Measurements from ENCODE around the gene RAI1.

RAI1 gene

GRCh38 chr17:17752821-17753321 is 71.6 kb downstream of the RAI1 start:
- no peak for TF ChIP-seq CTCF (IDR thresholded peaks at IDR 0.05; ENCODE audit: insufficient read depth, low read length, poor library complexity, severe bottlenecking)
- DNase-seq (ENCODE audit: extremely low read depth, insufficient read length) = no peak
- H3K4me3 ChIP-seq (replicated peaks; ENCODE audit: low read depth, low read length) = peak overlapping the region; percentile 70

GRCh38 chr17:17754719-17755686 is 73.7 kb downstream of the RAI1 start:
- H3K36me3 ChIP-seq (ENCODE audit: control insufficient read depth, insufficient read depth, low read length) = no peaks in the 10 kb centered on the region; the same call in 1 of the 2 replicates
- TF ChIP-seq CTCF (IDR thresholded peaks at IDR 0.05; ENCODE audit: insufficient read depth, low read length, poor library complexity, severe bottlenecking) = no peak
- DNase-seq (ENCODE audit: extremely low read depth, insufficient read length) = no peak

More at GRCh38 chr17:17752821-17753321, 71.6 kb downstream of the RAI1 start:
- Histone ChIP-seq H3K36me3 (ENCODE audit: control insufficient read depth, insufficient read depth, low read length) (no peaks in the 10 kb centered on the region), H3K27me3 (replicated peaks; ENCODE audit: control insufficient read depth, insufficient read depth, low read length) (no peaks in the 10 kb centered on the region)

GRCh38 chr17:17755715-17756114 is 74.5 kb downstream of the RAI1 start:
- Histone ChIP-seq H3K27me3 (replicated peaks; ENCODE audit: control insufficient read depth, insufficient read depth, low read length) (no peaks in the 10 kb centered on the region), H3K4me3 (replicated peaks; ENCODE audit: low read depth, low read length) (no peak overlapping the region), H3K36me3 (ENCODE audit: control insufficient read depth, insufficient read depth, low read length) (no peaks in the 10 kb centered on the region; the same call in 1 of the 2 replicates)
- TF ChIP-seq CTCF (IDR thresholded peaks at IDR 0.05; ENCODE audit: insufficient read depth, low read length, poor library complexity, severe bottlenecking) = no peak
- no peak for DNase-seq (ENCODE audit: extremely low read depth, insufficient read length)

More at GRCh38 chr17:17754719-17755686, 73.7 kb downstream of the RAI1 start:
- H3K27me3 ChIP-seq (replicated peaks; ENCODE audit: control insufficient read depth, insufficient read depth, low read length) = no peaks in the 10 kb centered on the region
- no peak overlapping the region for H3K4me3 ChIP-seq (replicated peaks; ENCODE audit: low read depth, low read length)

GRCh38 chr17:17757391-17757791 is 76.1 kb downstream of the RAI1 start:
- TF ChIP-seq CTCF (IDR thresholded peaks at IDR 0.05; ENCODE audit: insufficient read depth, low read length, poor library complexity, severe bottlenecking) = no peak
- H3K27me3 ChIP-seq (replicated peaks; ENCODE audit: control insufficient read depth, insufficient read depth, low read length) = no peaks in the 10 kb centered on the region
- H3K36me3 ChIP-seq (ENCODE audit: control insufficient read depth, insufficient read depth, low read length) = no peaks in the 10 kb centered on the region; the same call in 1 of the 2 replicates
- peak; percentile 72 for DNase-seq (ENCODE audit: extremely low read depth, insufficient read length)
- H3K4me3 ChIP-seq (replicated peaks; ENCODE audit: low read depth, low read length) = no peak overlapping the region

GRCh38 chr17:17757956-17758845 is 76.9 kb downstream of the RAI1 start:
- Histone ChIP-seq H3K36me3 (ENCODE audit: control insufficient read depth, insufficient read depth, low read length) (no peaks in the 10 kb centered on the region; the same call in 1 of the 2 replicates), H3K27me3 (replicated peaks; ENCODE audit: control insufficient read depth, insufficient read depth, low read length) (no peaks in the 10 kb centered on the region), H3K4me3 (replicated peaks; ENCODE audit: low read depth, low read length) (no peak overlapping the region)
- no peak for DNase-seq (ENCODE audit: extremely low read depth, insufficient read length)
- no peak for TF ChIP-seq CTCF (IDR thresholded peaks at IDR 0.05; ENCODE audit: insufficient read depth, low read length, poor library complexity, severe bottlenecking)
